ENCODE data around the gene RAB33A. TPM values are rescaled to one million over a fixed set of nuclear protein-coding genes. Genes with fewer than 3 reads are reported as not detected.
A peak's percentile ranks its signal among the peaks of the same experiment; 100 is the strongest.

The RAB33A gene
- total RNA-seq, 1 donor = 3.0 TPM

DNA sequence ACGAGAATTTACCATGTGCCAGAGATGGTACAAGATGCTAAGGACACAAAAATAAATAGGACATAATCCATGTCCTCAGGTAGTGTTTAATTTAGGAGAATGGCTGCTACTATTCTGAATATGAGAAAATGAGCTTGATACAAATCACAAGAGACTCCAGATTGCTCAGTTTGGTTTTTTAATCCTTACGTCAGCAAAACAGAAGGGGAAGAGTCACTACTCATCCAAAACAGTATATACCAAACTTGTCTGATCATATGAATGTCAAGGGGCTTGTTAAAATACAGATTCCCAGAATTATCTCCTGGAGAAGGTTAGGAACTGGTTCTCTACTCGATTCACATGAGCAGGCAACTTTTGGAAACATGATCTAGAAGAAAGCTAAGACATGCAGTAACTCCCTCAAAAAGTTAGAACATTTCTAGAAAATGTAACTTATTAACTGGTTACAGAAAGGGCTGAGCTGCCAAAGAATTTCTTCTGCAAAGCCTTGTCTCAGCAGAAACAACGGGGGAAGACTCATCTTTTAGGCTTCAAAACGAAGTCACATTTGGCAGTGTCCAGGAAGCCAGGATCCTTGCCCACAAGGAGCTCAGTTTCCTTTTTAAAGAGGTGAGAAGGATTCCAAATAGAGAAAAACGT, 9.5 kb upstream of the RAB33A start:
- no peak overlapping the region for H3K4me3 ChIP-seq (ENCODE audit: low read depth, low read length)
- DNase-seq (ENCODE audit: low read depth) = no peak

DNA sequence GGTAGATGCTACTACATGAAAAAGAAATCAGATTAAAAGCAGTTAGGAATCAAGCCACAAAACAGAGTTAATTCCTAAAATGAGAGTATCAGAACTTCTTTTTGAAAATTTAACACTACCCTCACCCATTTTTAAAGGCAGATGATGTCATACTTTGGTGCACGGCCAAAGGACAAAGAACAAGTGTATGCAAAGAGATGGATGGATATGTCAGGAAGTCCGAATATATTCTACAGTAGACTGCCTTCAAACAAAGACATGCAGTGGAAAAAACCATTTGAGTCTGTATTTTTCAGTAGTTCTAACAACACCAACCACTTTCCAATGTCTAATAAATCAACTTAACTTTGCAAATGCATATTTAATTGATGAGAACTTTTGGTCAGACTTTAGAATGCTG, 8.4 kb upstream of the RAB33A start:
- TF ChIP-seq, protein P1, sequence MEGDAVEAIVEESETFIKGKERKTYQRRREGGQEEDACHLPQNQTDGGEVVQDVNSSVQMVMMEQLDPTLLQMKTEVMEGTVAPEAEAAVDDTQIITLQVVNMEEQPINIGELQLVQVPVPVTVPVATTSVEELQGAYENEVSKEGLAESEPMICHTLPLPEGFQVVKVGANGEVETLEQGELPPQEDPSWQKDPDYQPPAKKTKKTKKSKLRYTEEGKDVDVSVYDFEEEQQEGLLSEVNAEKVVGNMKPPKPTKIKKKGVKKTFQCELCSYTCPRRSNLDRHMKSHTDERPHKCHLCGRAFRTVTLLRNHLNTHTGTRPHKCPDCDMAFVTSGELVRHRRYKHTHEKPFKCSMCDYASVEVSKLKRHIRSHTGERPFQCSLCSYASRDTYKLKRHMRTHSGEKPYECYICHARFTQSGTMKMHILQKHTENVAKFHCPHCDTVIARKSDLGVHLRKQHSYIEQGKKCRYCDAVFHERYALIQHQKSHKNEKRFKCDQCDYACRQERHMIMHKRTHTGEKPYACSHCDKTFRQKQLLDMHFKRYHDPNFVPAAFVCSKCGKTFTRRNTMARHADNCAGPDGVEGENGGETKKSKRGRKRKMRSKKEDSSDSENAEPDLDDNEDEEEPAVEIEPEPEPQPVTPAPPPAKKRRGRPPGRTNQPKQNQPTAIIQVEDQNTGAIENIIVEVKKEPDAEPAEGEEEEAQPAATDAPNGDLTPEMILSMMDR (IDR thresholded peaks at IDR 0.05; ENCODE audit: insufficient read depth, low read length) = no peak
- H3K4me3 ChIP-seq (ENCODE audit: low read depth, low read length) = no peak overlapping the region
- DNase-seq (ENCODE audit: low read depth) = no peak

More for the DNA sequence above, 9.5 kb upstream of the RAB33A start:
- TF ChIP-seq, protein P1 (IDR thresholded peaks at IDR 0.05; ENCODE audit: insufficient read depth, low read length) = no peak

DNA sequence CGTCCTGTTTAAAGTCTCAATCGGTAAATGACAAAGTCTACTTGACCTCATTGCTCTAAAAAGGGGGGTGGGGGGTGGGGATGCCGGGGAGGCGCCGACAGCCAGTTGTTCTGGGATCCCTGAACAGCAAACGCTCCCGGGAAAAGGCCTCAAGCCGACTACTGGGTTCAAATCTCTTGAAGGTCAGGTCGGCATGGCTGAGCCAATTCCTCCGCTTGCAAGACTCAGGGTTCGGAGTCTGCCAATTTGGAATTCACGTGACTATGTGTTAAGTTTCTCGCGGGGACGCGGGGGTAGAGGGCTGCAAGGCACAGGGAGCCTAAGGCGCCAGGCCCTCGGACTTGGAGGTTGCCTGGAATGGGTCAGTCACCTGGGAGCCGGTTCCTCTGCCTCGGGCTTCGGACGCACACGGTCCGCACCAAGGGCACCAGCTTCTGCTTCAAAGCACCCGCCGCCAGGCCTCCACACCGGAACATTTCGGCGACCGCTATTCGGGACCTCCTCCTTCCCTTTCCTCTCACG, 6.5 kb upstream of the RAB33A start:
- DNase-seq (ENCODE audit: low read depth) = peak; percentile 61
- TF ChIP-seq, protein P1 (IDR thresholded peaks at IDR 0.05; ENCODE audit: insufficient read depth, low read length) = no peak
- H3K4me3 ChIP-seq (ENCODE audit: low read depth, low read length) = peak overlapping the region; percentile 78

DNA sequence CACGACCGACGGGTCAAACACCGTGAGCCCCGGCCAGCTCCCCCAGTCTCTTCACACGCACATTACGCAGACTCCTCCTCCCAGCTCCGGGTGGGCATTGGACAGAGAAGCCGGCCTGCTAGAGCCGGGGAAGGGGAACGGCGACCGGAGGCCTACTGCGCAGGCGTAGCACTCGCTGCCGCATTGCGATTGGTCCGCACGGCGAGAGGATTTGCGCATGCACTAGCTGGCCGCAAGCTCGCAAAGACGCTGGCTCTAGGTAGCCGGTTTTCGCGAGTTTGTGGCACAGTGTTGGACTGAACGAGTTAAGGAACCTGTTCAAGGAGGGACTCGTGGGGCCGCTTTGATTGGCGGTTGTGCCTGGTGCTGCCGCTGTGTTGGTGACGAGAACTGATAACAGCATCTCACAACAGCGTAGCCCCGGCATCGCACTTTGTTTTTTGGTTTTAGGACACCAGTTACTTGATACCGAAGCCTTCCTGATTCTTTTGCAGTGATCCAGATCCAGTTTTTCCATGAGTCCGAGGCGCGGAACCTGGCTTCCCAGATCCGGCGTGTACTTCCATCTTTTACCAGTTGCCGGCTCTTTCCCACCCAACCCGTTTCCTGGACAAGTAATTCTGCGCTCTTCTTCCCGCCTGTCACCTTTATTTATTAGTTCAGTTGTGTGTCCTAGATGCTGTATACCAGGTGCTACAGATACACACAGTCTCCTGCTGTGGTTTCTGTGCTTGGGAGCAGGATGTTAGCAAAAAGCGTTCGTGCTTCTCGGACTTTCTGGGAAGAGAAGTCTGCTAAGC, 5.9 kb upstream of the RAB33A start, which contains the start of gene AIFM1:
AIFM1 (minus strand) TSS at position 139 of the 800 bp plus-strand sequence. CDS start 185 bp downstream, outside the sequence.
- TF ChIP-seq, protein P1 (IDR thresholded peaks at IDR 0.05; ENCODE audit: insufficient read depth, low read length) = no peak
- peak; percentile 96 for DNase-seq (ENCODE audit: low read depth)
- H3K4me3 ChIP-seq (ENCODE audit: low read depth, low read length) = peak within 1 kb of the TSS; percentile 78

DNA sequence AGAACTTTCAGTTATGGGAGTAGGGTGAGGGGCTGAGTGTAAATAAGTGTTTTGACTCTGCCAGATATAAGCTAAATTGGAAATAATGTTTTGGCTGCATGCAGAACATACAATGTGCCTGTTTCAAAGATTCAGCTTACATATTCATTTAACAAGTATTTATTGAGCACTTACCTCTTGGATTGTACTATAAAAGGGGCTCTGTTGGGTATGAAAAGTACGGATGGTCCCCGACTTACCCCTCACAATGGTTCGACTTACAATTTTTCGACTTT, 5.3 kb upstream of the RAB33A start:
- DNase-seq (ENCODE audit: low read depth) = no peak

DNA sequence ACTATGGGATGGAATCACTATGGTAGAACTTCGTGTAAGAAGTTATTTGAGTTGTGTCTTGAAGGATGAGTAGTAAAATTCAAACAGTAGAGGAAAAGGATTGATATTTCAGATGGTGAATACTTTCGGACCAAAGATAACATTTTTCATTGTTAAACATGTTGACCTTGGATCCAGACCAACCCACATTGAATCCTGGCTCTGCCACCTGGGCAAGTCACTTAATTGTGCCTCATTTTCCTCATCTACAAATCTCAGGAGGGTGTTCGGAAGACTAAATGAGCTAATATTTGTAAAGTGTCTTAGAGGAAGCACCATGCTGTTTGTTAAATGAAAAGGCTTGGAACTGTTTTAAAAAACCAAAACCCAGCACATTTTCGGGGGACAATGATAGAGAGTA, 4.7 kb upstream of the RAB33A start:
- DNase-seq (ENCODE audit: low read depth) = no peak
- TF ChIP-seq, protein P1 (IDR thresholded peaks at IDR 0.05; ENCODE audit: insufficient read depth, low read length) = no peak
- H3K4me3 ChIP-seq (ENCODE audit: low read depth, low read length) = peak overlapping the region; percentile 78

More for the DNA sequence above, 5.3 kb upstream of the RAB33A start:
- TF ChIP-seq, protein P1 (IDR thresholded peaks at IDR 0.05; ENCODE audit: insufficient read depth, low read length) = no peak
- H3K4me3 ChIP-seq (ENCODE audit: low read depth, low read length) = peak overlapping the region; percentile 78

Measured in fibroblast of the aortic adventitia (primary cell).